HL-60/S4 treated with phorbol 12-myristate 13-acetate at 8.2 ng/mL for 4 days and 3 days (cell line): ENCODE results near the gene RPA1.
"Not testable (repeated sequence)": the region's sequence is repeated elsewhere in the genome, so short reads cannot be mapped to it uniquely, and the experiment has no call there.

Source experiments
- in situ Hi-C: fragments of 300-500 bp; cut with MboI; formaldehyde crosslinking; loops from 2 replicates; pipeline ENCODE4 v1.15.0; 2022; ENCODE audit warnings: low sequenced_read_pairs

RPA1 gene

GRCh38 chr17:1810450-1811103, 19.2 kb upstream of the RPA1 start:
- in situ Hi-C loops, result no loop called here

GRCh38 chr17:1813088-1813487, 16.7 kb upstream of the RPA1 start:
- in situ Hi-C loops, result no loop called here

- in situ Hi-C loops, result no loop called here
These were observed 9.1 kb upstream of the RPA1 start for GRCh38 chr17:1820528-1821252.

- in situ Hi-C loops, result no loop called here
These were observed 601 bp upstream of the RPA1 start for GRCh38 chr17:1829216-1829591.

- in situ Hi-C loops, result no loop called here
These were observed 483 bp downstream of the RPA1 start for GRCh38 chr17:1830288-1830687.

DNA sequence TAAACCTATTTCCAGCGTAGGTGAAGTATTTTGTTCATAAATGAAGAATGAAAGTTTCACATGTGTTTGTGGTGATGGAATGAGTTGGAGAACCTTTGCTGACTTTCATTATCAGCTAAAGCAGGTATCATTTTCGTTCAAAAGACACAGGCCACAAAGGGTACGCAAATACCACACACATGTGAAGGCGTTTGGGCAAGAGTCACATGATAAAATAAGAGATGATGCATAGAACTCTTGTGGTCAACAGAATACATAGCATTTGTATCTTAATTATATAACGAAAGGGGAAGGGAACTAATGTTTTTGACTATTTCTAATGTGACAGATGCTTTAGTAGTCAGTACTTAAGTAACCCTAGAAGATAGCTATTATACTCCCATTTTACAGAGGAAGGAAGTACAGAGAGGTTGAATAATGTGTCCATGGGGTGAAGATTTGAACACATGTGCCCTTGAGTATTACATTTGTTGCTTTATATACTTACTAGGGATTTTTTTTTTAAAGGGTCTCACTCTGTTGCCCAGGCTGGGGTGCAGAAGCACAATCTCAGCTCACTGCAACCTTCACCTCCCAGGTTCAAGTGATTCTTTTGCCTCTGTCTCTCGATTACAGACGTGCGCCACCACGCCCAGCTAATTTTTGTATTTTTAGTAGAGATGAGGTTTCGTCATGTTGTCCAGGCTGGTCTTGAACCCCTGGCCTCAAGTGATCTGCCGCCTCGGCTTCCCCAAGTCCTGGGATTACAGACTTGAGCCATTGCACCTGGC, 4.8 kb downstream of the RPA1 start:
- in situ Hi-C loops, result no loop called here

DNA sequence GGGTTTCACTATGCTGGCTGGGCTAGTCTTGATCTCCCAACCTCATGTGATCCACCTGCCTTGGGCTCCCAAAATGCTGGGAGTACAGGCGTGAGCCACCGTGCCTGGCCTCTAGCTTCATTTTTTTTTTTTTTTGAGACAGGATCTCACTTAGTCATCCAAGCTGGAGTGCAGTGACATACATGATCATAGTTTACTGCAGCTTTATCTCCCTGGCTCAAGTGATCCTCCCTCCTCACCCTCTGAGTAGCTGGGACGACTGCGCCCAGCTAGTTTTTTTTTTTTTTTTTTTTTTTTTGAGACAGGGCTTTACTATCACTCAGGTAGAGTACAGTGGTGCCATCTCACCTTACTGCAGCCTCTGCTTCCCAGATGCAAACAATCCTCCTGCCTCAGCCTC, 9.7 kb downstream of the RPA1 start:
- in situ Hi-C loops, result no loop called here

DNA sequence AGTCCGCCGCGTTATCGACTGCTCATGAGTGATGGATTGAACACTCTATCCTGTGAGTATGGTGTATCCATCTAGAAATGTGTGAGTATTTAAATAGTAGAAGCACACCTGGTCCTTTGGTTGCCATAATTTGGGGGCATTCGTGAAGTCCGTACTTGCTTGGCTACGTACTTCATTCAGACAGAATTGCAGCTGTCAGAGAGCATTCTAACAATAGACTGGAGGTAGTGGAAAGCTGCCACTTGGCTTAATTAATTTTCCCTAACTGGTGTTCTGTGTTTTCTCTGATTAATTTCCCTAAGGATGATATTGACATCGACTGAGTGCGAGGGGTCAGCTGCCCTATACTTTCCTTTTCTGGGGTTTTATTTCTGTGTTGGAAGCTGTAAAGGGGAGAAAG, 14.1 kb downstream of the RPA1 start:
- in situ Hi-C loops, result no loop called here

GRCh38 chr17:1847191-1847590, 17.4 kb downstream of the RPA1 start:
- in situ Hi-C loops, result no loop called here

GRCh38 chr17:1852327-1852726, 22.5 kb downstream of the RPA1 start:
- in situ Hi-C loops, result no loop called here

- in situ Hi-C loops, result no loop called here
These were observed 23.9 kb downstream of the RPA1 start for GRCh38 chr17:1853698-1854097.

GRCh38 chr17:1856462-1856861, 26.7 kb downstream of the RPA1 start:
- in situ Hi-C loops, result not testable (repeated sequence)

DNA sequence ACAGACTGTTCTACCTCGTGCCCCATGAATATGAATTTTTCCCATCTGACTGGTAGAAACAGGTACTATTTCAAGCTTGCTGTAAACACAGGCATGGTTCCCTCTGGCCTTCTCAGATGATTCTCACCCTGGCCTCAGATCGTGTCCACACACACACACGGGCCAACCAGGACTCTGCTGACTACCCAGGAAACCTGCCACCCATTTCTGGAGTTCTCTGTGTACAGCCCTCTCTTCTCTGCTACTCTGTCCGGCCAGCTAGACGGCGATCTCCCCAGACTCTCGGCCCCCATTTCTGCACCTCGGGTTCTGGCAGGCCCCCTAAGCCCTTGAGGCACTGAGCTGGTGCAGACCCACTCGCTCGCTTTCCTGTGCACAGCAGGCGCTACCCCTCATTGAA, 31.2 kb downstream of the RPA1 start:
- in situ Hi-C loops, result no loop called here

DNA sequence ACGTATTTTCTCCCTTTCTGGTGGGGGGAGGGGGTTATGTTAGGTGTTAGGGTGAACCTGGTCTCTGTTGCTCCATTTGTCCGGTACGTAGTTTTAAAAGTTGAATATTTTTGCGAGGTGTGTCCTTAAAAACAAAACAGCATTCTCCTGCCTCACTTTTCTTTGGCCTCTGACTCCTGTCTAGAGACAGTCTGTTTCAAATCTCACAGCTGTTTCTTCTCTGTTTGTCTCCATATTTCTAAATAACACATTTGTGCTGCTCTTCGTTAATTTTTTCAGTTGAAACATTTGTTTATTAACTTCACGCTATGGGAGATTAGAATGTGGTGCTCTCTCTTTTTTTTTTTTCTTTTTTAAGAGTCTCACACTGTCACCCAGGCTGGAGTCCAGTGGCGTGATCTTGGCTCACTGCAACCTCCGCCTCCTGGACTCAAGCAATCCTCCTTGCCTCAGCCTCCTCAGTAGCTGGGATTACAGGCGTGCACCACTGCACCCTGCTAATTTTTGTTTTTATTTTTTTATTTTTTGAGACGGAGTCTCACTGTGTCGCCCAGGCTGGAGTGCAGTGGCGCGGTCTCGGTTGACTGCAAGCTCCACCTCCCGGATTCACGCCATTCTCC, 31.7 kb downstream of the RPA1 start:
- in situ Hi-C loops, result no loop called here

GRCh38 chr17:1865252-1866037, 35.6 kb downstream of the RPA1 start:
- in situ Hi-C loops, result no loop called here

DNA sequence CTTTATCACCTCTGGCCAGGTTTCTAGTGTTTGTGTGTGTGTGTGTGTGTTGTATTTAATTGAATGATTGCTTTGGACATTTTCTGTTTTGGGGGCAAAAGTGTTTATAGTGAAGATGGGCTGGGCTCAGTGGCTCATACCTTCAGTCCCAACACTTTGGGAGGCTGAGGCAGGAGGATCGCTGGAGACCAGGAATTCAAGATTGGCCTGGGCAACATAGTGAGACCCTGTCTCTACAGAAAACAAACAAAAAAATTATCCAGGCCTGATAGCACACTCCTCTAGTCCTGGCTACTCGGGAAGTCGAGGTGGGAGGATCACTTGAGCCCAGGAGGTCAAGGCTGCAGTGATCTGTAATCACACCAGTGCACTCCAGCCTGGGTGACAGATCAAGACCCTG, 37.5 kb downstream of the RPA1 start:
- in situ Hi-C loops, result no loop called here

- in situ Hi-C loops, result no loop called here
These were observed 38.3 kb downstream of the RPA1 start for GRCh38 chr17:1868090-1868489.

DNA sequence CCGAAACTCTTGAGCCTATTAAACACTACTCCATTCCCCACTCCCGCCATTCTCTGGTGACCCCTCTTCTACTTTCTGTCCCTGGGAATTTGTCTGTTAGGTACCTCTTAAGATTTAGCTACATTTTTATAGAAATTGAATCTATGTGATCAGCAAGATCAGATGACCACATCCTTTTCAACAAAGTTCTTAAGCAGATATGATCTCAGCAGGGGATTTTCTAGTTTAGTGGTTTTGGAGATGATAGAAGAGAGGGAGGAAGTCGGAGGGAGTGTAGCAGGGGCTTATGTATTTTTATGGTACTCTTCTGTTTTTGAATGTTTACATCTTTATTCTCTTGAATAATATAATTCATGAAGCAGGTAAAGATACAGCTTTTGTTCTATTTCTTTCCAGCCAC, 40.8 kb downstream of the RPA1 start:
- in situ Hi-C loops, result no loop called here

DNA sequence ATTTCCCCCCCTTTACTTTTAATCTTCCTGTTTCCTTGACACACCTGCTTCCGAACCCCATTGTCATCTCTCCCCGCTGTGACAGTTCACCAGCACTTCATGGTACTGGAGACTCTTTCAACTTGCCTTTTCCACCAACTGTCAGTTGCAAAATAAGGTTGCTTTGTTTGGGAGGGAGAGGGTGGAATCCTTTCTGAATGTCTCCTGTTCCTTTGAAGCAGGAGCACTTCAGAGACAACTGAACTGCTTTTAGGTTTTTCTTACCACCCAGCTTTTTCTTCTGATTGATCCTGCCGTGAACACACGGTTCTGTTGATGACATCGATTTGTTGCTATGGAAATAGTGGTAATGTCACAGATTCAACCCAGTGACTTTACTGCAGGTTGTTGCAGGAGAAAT, 42.0 kb downstream of the RPA1 start:
- in situ Hi-C loops, result no loop called here

GRCh38 chr17:1872254-1872653, 42.4 kb downstream of the RPA1 start:
- in situ Hi-C loops, result no loop called here

DNA sequence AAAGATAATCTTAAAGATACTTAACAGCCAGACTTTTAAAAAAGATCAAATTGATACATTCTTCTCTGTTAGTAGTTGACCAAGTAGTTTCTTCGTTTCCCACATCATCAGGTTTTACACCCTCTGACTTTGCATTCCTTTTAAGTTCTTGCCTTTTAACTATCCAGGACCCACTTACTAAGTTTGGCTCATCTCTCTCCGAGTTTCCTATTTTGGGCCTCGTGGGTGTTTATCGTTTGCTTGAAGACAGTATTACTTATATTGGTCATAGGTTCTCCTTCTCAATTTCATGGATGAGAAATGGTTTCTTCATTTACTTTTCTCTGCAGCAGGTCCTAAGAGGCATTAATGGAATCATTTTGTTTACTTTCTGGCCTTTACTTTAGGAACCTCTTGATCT, 43.2 kb downstream of the RPA1 start:
- in situ Hi-C loops, result no loop called here
